Hepatocyte (in vitro differentiated cells): Measurements from ENCODE around the gene MUC5AC.

Source experiments
- EZH2 ChIP-seq: fragments of 200-600 bp; sonication (generic); IDR thresholded peaks from 2 replicates; pipeline ENCODE4 v1.6.1; 2016; ENCODE audit warnings: antibody characterized with exemption, mild to moderate bottlenecking, borderline replicate concordance
- TF ChIP-seq, protein P1 (sequence below): fragments of 200-600 bp; sonication (generic); IDR thresholded peaks from 2 replicates; pipeline ENCODE4 v1.5.1; 2016; ENCODE audit warnings: antibody characterized with exemption, mild to moderate bottlenecking; ENCODE audit not compliant: poor library complexity

DNA sequence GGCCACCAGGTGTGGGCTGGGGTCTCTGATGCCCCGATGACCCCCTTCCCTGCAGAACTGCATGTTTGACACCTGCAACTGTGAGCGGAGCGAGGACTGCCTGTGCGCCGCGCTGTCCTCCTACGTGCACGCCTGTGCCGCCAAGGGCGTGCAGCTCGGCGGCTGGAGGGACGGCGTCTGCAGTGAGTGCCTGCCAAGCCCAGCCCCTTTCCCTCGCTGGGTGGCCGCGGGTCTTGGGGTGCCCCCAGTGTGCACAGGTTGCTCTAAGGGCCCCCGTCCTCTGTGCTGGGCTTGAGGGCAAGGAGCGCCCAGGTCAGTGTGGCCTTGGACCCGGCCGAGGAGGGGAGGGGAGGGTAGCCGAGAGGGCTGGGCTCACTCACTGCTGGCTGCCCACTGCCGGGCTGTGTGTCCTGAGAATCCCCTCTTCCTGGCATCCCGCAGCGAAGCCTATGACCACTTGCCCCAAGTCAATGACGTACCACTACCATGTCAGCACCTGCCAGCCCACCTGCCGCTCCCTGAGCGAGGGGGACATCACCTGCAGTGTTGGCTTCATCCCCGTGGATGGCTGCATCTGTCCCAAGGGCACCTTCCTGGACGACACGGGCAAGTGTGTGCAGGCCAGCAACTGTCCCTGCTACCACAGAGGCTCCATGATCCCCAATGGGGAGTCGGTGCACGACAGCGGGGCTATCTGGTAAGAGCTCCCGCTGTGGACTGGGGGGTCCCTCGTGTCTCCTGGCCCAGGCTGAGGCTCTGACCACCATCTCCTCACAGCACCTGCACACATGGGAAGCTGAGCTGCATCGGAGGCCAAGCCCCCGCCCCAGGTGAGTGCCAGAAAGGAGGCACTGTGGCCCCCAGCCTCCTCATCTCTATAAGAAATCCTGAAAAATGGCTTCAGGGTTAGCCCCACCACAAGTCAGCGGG is 17.0 kb downstream of the MUC5AC start:
- TF ChIP-seq, protein P1, sequence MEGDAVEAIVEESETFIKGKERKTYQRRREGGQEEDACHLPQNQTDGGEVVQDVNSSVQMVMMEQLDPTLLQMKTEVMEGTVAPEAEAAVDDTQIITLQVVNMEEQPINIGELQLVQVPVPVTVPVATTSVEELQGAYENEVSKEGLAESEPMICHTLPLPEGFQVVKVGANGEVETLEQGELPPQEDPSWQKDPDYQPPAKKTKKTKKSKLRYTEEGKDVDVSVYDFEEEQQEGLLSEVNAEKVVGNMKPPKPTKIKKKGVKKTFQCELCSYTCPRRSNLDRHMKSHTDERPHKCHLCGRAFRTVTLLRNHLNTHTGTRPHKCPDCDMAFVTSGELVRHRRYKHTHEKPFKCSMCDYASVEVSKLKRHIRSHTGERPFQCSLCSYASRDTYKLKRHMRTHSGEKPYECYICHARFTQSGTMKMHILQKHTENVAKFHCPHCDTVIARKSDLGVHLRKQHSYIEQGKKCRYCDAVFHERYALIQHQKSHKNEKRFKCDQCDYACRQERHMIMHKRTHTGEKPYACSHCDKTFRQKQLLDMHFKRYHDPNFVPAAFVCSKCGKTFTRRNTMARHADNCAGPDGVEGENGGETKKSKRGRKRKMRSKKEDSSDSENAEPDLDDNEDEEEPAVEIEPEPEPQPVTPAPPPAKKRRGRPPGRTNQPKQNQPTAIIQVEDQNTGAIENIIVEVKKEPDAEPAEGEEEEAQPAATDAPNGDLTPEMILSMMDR, result no peak
- TF ChIP-seq EZH2, result no peak
